ENCODE results near the gene UGT2B11. TPM values are rescaled to one million over a fixed set of nuclear protein-coding genes. Genes with fewer than 3 reads are reported as not detected.
"Not testable (repeated sequence)": the region's sequence is repeated elsewhere in the genome, so short reads cannot be mapped to it uniquely, and the experiment has no call there.

UGT2B11 gene
- polyA plus RNA-seq, 1 donor from 2014 or later: 0.10 TPM

- not testable (repeated sequence) for H3F3A ChIP-seq (ENCODE audit: insufficient read depth, low read length, poor library complexity, severe bottlenecking); H3K9me2 ChIP-seq (ENCODE audit: insufficient read depth, low read length); H3K9ac ChIP-seq (ENCODE audit: low read length); H3K79me2 ChIP-seq (replicated peaks; ENCODE audit: insufficient read depth, low read length); H3K27ac ChIP-seq (ENCODE audit: low read length); H2AFZ ChIP-seq (ENCODE audit: low read depth, low read length); H3K27me3 ChIP-seq (ENCODE audit: insufficient read depth, low read depth, low read length); H3K9me3 ChIP-seq (ENCODE audit: low read length); H3K4me3 ChIP-seq (ENCODE audit: low read length); H4K20me1 ChIP-seq (ENCODE audit: insufficient read depth); H3K4me2 ChIP-seq (ENCODE audit: low read length); H3K36me3 ChIP-seq (ENCODE audit: insufficient read depth, low read length)
Observed at GRCh38 chr4:69165707-69166106, 48.8 kb downstream of the UGT2B11 start.

DNA sequence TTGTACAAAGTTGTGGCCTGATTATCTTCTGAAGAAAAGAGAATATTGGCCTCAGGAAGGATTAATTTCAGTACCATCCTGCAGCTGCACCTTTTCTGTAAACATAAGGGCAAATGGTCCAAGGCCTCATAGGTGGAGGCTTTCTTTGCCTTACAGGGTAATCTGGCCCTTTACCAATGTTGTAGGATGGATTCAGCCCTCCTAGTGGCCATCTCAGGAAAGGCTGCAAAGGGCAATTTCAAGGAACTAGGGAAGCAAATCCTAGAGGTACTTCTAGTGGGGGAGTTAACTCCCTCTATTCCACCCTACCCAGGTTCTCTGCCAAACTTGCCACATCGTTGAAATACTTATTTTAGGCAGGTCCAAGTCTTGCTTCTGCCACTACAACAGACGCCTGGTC is 57.6 kb downstream of the UGT2B11 start:
- no peaks in the 10 kb centered on the region for H3K36me3 ChIP-seq (ENCODE audit: insufficient read depth, low read length)
- no peaks in the 10 kb centered on the region for H3K79me2 ChIP-seq (replicated peaks; ENCODE audit: insufficient read depth, low read length)
- no peaks in the 10 kb centered on the region for H4K20me1 ChIP-seq (ENCODE audit: insufficient read depth)
- H3K9me3 ChIP-seq (ENCODE audit: low read length): no peaks in the 10 kb centered on the region
- no peak overlapping the region for H3K4me2 ChIP-seq (ENCODE audit: low read length)
- H3K9me2 ChIP-seq (ENCODE audit: insufficient read depth, low read length): no peaks in the 10 kb centered on the region
- no peak overlapping the region for H3K27ac ChIP-seq (ENCODE audit: low read length)
- H3K4me3 ChIP-seq (ENCODE audit: low read length): no peak overlapping the region
- H3K9ac ChIP-seq (ENCODE audit: low read length): no peak overlapping the region
- no peak overlapping the region for H2AFZ ChIP-seq (ENCODE audit: low read depth, low read length)
- no peaks in the 10 kb centered on the region for H3F3A ChIP-seq (ENCODE audit: insufficient read depth, low read length, poor library complexity, severe bottlenecking)
- no peaks in the 10 kb centered on the region for H3K27me3 ChIP-seq (ENCODE audit: insufficient read depth, low read depth, low read length)
- TF ChIP-seq RAD21 (conservative IDR thresholded peaks at IDR 0.05) (no peak), MXI1 (conservative IDR thresholded peaks at IDR 0.05; ENCODE audit: poor library complexity, severe bottlenecking) (no peak), TAF1 (IDR thresholded peaks at IDR 0.05; ENCODE audit: low read depth) (no peak), POLR2AphosphoS5 (IDR thresholded peaks at IDR 0.05) (no peak), EP300 (conservative IDR thresholded peaks at IDR 0.05; ENCODE audit: poor library complexity, severe bottlenecking) (no peak), CTCF (IDR thresholded peaks at IDR 0.05; ENCODE audit: poor library complexity, severe bottlenecking) (no peak), EZH2 (IDR thresholded peaks at IDR 0.05; ENCODE audit: borderline replicate concordance, insufficient read depth, low read length, poor library complexity, severe bottlenecking) (no peak), SMC3 (conservative IDR thresholded peaks at IDR 0.05; ENCODE audit: poor library complexity) (no peak), REST (IDR thresholded peaks at IDR 0.05; ENCODE audit: borderline replicate concordance) (no peak)

GRCh38 chr4:69154021-69154420 is 60.5 kb downstream of the UGT2B11 start:
- H3K9me2 ChIP-seq (ENCODE audit: insufficient read depth, low read length): no peaks in the 10 kb centered on the region
- H3F3A ChIP-seq (ENCODE audit: insufficient read depth, low read length, poor library complexity, severe bottlenecking): no peaks in the 10 kb centered on the region
- TF ChIP-seq EZH2 (IDR thresholded peaks at IDR 0.05; ENCODE audit: borderline replicate concordance, insufficient read depth, low read length, poor library complexity, severe bottlenecking) (no peak), POLR2AphosphoS5 (IDR thresholded peaks at IDR 0.05) (no peak), CTCF (IDR thresholded peaks at IDR 0.05; ENCODE audit: poor library complexity, severe bottlenecking) (no peak), SMC3 (conservative IDR thresholded peaks at IDR 0.05; ENCODE audit: poor library complexity) (no peak), EP300 (conservative IDR thresholded peaks at IDR 0.05; ENCODE audit: poor library complexity, severe bottlenecking) (no peak), MXI1 (conservative IDR thresholded peaks at IDR 0.05; ENCODE audit: poor library complexity, severe bottlenecking) (no peak), TAF1 (IDR thresholded peaks at IDR 0.05; ENCODE audit: low read depth) (no peak), REST (IDR thresholded peaks at IDR 0.05; ENCODE audit: borderline replicate concordance) (no peak), RAD21 (conservative IDR thresholded peaks at IDR 0.05) (no peak)

More at GRCh38 chr4:69154021-69154420, 60.5 kb downstream of the UGT2B11 start:
- H3K9ac ChIP-seq (ENCODE audit: low read length): no peak overlapping the region
- no peaks in the 10 kb centered on the region for H3K9me3 ChIP-seq (ENCODE audit: low read length)
- no peak overlapping the region for H2AFZ ChIP-seq (ENCODE audit: low read depth, low read length)
- no peaks in the 10 kb centered on the region for H4K20me1 ChIP-seq (ENCODE audit: insufficient read depth)
- no peaks in the 10 kb centered on the region for H3K27me3 ChIP-seq (ENCODE audit: insufficient read depth, low read depth, low read length)
- no peak overlapping the region for H3K4me3 ChIP-seq (ENCODE audit: low read length)
- H3K36me3 ChIP-seq (ENCODE audit: insufficient read depth, low read length): no peaks in the 10 kb centered on the region
- H3K4me2 ChIP-seq (ENCODE audit: low read length): no peak overlapping the region
- no peaks in the 10 kb centered on the region for H3K79me2 ChIP-seq (replicated peaks; ENCODE audit: insufficient read depth, low read length)
- H3K27ac ChIP-seq (ENCODE audit: low read length): no peak overlapping the region
